ENCODE data around the gene RAB31.
A peak's percentile ranks its signal among the peaks of the same experiment; 100 is the strongest.
"Not testable (repeated sequence)": the region's sequence is repeated elsewhere in the genome, so short reads cannot be mapped to it uniquely, and the experiment has no call there.

Gene RAB31

DNA sequence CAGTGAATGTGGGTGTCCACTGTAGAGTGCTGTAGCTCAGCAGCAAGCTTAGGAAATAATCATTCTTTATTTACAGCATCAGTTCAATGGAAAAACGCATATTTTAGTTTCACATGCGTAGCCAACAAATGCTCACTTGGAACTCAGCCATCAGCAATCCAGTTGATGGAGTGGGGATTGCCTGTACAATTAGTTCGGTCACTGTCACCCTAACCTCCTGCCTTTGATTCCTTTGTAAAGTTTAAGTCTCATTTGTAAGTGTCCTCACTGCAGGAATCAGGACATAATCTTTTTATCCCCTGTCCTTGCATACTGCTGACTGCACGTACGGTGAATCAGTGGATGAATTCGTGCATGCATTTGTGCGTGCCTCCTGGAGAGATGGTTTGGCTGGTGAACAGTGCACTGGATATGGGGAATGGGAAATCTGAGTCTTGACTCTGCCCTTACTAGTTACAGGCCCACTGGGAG is 55.9 kb downstream of the RAB31 start:
- DNase-seq: no peak

DNA sequence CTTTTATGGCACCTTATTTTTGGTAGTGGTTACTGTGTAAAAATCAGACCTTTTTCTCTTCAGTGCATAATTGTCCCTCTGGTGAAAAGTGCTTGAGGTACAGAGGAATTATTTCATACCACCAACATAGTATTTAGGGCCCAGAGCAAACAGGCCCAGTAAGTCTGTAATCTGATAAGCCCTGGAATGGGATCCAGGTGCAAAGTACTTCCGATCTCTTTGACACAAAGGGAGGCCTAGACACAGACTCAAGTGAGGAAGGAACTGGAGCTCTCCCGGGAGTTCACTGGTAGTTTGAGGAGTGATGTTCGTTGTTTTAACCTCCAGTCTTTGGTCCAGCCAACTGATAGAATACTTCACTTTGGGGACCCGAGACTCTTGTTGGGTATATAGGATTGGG is 57.4 kb downstream of the RAB31 start:
- DNase-seq: no peak

DNA sequence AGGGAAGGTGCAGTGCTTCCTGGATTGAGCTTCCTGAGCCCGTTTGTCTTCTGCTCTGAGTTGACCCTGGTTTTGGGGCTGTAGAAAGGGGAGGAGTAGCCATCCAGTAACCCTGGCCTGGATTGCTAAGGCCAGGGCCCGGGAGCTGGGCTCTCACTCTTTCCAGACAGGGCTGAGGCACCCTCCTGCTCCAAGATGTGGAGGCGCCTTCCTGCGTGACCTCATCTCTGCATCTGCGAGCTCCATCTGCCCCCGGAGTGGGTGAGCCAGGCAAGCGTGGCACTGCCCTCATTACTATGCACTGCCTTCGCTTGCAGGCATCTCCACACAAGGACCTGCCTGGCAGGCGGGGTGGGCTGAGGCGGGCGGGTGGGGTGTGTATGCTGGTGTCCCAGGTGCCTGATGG is 58.0 kb downstream of the RAB31 start:
- DNase-seq: no peak

DNA sequence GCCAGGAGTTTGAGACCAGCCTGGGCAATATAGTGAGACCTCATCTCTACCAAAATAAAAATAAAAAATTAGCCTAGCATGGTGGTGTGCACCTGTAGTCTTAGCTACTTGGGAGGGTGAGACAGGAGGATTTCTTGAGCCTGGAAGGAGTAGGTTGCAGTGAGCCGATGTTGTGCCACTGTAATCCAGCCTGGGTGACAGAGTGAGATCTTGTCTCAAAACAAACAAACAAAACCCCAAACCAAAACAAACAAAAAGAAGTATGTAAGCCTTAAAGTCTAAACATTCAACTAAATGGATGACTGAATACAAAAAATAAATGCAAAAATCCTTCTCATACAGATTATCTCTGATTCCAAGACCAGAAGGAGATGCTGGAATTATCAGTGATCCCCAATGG is 58.6 kb downstream of the RAB31 start:
- no peak for DNase-seq

DNA sequence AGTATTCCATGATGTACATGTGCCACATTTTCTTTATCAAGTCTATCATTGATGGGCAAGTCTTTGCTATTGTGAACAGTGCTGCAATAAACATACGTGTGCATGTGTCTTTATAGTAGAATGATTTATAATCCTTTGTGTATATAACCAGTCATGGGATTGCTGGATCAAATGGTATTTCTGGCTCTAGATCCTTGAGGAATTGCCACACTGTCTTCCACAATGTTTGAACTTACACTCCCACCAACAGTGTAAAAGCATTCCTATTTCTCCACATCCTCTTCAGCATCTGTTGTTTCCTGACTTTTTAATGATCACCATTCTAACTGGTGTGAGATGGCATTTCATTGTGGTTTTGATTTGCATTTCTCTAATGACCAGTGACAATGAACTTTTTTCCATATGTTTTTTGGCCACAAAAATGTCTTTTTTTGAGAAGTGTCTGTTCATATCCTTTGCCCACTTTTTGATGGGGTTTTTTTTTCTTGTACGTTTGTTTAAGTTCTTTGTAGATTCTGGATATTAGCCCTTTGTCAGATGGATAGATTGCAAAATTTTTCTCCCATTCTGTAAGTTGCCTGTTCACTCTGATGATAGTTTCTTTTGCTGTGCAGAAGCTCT is 60.1 kb downstream of the RAB31 start:
- DNase-seq: not testable (repeated sequence)

DNA sequence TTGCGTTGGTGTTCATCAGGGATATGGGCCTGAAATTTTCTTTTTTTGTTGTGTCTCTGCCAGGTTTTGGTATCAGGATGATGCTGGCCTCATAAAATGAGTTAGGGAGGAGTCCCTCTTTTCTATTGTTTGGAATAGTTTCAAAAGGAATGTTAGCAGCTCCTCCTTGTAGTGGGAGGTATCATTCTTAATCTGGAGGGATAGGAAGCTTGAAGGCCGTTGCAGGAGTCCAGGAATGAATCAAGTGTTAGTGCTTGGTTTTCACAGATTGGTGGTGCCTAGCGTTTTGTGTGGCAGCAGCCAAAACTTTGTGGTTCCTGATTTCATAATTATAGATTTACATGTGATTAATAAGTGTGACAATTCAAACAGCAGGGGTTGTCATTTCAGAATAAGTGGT is 62.0 kb downstream of the RAB31 start:
- DNase-seq: not testable (repeated sequence)

DNA sequence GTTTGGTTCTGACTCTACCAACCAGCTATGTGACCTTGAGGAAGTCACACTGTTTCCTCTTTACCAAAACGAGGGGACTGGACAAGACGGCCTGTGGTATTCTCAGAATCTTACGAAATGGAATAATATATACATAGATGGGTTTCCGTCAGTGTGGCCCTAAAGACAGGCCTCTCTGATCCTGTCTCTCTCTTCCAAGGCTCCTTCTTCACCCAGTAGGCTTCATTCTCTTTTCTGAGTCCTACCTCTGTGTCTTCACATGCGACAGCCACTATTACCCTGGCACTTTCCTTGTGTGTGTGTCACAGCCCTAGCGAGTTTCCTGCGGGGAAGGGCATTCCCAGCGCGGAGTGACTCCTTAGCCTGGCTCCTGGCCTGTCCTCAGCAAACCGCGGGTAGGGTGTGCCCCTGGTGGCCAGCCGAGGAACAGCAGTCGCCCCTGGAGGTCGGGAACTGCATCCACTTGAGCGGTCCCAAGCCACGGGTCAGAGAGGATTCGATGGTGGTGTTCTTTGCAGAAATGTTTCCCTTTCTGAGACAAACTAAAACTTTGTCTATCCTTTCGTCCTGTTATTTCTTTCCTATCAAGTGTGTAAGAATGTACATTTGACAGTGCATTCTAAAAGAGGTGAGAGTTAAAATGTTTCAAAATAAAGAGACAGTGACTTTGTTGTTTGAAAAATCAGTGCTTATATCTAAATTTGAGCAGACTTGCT is 63.3 kb downstream of the RAB31 start:
- DNase-seq: peak; percentile 49

DNA sequence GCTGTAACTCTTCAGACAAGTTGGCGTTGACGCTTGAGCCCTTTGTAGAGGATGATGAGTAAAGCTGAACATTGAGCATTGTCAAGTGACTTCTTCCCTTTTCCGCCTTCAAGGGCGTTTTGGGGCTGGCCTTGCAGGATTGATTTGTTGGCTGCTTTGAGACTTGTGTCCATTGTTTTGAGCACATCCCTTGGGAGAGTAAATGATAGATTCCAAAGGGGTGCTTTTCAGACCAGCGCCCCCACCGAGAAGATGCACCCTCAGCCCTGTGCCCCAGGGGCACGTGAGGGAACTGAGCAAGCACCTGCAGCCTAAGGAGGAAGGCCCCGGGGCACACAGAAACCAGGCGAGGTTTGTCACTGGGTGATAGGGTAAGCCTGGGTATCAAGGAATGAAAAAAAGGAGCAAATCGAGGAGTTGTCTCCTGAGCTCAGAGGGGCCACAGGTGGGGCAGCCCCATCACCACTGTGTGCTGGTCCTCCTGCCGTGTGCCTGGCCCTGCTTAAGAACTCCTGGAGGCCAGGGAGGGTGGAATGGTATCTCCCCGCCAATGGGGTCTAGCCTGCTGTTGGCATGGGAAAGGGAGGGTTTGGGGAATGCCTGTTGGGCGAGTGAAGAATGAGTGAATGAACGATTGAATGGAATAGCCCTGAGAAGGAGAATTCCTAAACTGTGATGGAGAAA is 64.0 kb downstream of the RAB31 start:
- DNase-seq: no peak

DNA sequence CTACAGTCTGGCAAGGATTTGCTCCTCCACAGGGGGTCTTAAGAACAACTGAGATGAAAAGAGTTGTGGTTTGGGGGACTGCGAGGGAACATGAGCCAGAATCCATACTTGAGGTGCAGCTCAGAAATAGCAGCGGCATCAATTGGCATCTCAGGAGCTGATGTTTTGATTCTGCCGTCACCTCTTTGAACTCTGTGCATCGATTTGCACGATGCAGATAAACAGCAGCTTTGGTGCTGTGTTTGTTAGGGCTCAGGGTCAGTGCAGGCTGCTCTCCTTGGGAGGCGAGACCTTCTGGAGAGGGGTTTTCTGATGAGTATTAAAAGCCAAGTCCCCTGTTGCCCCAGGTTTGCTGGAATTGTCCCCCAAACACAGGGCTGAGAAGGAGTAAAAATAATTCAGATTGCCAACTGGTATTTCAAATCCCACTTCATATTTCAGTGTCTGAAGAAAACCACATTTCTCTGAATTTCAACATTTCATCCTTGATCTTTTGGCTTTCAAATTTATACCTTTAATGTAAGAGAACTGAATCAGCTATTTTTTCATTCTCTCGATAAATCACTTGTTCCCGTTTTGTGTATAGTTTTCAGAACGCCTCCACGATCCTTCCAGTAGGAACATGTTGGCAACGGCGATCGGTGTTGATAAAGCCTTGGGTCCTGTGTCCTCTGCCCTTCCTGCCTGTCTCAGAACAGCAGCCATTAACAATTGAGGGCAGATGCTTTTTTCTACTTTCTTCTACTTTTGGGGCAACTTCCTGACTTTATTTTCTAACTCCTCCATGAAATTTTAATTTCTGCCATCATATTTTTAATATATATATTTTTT is 65.0 kb downstream of the RAB31 start:
- no peak for DNase-seq

DNA sequence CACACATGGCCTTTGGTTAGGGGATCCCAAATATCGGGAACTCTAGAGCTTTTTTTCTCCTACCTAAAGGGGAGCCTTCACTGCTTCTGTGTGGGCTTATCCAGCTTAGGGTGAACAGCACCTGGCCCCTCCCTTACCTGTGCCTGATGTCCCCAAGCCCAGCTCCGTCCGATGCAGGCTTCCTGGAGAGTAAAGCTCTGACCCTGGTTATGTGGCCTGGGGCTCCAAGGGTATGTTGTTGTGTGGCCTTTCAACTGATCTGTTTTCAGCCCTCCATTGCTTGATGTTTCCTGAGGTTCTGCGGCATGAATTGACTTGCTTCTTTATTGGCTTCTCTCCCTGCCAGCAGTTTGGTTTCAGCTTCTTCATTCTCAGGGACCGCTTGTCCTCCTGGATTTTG is 66.0 kb downstream of the RAB31 start:
- no peak for DNase-seq

DNA sequence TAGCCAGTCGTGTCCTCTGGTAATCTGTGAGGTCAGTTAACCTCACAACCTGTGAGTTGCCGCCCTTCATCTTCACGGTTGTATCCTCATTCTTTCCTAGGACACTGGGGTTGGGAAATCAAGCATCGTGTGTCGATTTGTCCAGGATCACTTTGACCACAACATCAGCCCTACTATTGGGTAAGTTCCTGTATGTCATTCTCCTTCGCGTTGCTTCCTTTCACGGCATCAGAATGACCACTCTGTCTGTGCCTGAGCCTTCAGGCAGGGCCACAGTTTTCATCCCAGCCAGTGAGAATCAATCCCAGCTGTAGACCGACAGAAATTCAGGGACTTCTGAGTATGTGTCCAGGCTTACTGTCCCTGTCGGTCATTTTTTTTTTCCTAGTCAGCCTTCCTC is 67.1 kb downstream of the RAB31 start:
- no peak for DNase-seq

DNA sequence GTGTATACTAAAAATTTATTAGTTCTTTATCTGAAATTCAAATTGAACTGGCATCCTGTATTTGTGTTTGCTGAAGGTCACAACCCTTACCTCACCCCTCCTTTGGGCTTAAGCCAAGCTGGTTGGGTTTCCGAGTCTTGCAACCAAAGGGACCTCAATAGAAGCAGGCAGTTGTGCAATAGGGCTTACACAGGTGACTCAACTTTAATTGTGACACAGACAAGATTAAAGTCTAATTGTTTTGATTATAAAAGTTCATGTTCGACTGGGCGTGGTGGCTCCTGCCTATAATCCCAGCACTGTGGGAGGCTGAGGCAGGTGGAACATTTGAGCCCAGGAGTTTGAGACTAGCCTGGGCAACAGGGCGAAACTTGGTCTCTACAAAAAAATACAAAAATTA is 71.5 kb downstream of the RAB31 start:
- no peak for DNase-seq

DNA sequence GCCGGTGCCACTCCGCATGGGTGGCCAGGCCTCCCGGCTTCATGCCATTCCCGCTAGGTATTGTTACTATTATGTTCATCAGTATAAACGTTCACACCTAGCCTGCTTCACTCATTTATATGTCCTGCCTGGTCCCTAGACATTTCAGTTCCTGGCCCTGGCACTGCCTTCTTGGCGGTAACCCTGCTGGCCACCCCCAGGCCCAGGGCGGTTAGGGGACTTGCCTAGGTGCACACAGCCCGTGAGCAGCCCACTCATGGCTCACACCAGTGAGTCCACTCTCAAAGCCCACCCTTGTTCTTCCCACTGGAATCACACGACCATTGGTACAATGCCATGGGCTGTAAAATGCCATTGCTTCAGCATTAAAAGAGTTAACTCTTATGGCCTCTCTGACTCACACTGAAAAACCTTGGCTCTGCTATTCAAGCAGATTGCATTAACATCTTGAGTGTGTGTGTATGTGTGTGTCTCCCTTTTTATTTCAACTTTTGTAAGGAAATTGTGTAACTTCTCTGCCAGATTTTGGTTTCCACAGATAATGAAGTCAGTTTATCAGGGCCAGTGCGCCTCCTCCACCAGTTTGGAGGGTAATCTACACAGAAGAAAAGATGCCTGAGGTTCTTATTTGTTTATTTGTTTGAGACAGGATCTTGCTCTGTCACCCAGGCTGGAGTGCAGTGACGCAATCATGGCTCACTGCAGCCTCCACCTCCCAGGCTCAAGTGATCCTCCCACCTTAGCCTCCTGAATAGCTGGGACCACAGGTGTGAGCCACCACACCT is 74.2 kb downstream of the RAB31 start:
- DNase-seq: no peak

DNA sequence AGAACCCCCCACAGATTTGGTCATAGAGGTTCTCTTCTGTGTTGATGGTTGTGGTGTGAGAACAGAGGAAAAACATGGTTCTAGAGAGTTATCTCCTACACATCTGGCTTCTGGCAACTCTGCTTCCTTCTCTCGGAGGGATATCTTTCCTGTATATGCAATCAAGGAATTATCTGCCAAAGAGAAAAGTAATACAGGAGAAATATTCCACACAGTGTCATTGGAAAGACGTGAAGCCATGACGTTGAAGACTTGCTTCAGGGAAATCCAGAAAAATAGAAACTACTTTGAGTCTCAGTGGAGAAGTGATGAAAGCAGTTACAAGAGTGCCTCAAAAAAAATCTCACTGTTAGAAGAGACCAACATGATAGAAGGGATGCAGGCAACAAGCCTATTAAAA is 78.5 kb downstream of the RAB31 start:
- DNase-seq: no peak

DNA sequence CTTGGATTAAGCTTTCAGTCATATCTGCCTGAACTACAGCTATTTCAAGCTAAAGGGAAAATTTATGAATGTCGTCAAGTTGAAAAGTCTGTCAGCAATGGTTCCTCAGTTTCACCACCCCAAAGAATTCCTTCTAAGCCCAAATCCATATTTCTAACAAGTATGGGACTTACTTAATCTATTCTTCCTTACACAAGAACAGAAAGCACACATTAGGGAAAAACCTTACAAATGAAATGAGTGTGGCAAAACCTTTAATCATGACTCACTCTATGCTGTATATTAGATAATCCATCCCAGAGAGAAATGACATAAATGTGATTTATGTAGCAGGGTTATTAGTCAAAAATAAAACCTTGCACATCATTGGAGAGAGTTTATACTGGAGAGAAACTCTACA is 78.9 kb downstream of the RAB31 start:
- DNase-seq: no peak

DNA sequence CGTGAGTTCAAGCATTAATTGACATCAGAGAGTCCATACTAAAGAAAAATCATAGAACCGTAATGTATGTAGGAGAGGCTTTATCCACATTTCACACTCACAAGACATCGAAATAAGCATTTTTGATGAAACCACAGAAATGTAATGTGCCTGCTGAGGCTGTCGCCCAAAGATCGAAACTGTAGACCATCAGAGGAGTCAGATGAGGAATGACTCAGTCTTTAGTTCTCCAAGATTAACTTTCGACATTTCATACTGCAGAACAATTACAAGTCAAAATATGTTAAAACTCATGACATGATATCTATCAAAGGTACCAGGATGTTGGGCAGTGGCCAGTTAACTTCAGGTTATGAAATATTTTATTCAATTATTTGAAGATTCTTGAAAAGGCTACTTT is 79.6 kb downstream of the RAB31 start:
- no peak for DNase-seq

DNA sequence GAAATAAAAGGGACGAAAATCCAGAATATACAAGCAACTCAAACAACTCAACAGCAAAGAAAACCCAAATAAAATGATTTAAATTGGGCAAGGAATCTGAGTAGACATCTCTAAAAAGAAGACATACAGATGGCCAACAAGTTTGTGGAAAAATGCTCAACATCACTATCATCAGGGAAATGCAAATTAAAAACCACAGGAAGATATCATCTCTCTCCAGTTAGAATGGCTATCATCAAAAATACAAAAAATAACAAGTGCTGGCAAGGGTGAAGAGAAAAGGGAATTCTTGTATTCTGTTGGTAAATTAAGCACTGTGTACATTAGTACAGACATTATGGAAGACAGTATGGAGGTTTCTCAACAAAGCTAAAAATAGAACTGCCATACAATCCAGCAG is 80.0 kb downstream of the RAB31 start:
- no peak for DNase-seq

DNA sequence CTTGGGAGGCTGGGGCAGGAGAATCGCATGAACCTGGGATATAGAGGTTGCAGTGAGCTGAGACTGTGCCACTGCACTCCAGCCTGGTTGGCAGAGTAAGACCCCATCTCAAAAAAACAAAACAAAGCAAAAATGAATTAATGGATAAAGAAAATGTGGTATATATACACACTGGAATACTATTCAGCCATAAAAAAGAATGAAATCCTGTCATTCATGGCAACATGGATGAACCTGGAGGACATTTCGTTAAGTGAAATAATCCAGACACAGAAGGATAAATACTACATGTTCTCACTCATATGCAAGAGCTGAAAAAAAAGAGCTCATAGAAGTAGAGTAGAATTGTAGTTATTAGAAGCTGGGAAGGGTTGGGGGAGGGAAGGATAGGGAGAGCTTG is 80.8 kb downstream of the RAB31 start:
- DNase-seq: no peak

DNA sequence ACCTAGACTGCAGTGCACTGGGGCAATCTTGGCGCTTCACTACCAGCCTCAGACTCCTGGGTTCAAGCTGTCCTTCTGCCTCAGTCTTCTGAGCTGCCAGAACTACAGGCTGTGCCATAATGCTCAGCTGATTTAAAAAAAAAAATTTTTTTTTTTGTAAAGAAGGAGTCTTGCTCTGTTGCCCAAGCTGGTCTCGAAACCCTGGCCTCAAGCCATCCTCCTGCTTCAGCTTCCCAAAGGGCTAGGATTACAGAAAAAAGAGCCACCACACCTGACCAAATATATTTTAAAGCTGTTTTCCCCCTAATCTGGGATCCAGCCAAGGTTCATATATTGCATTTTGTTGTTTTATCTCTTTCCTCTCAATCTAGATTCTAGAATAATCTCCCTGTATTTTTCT is 82.2 kb downstream of the RAB31 start:
- DNase-seq: no peak

DNA sequence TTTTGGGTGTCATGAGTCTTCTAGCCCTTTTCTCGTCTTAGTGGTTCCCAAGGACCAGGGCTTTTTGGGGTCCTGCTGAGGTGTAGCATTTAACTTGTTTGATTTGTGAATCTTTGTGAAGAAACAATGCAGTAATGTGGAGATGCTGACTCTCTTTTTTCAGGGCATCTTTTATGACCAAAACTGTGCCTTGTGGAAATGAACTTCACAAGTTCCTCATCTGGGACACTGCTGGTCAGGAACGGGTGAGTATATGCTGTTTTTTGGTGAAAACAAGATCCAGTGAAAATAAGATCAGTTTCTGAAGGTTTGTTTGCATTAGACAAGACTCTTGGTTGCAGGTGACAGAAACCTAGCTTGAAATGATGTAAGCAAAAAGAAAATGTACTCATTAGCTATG is 83.9 kb downstream of the RAB31 start:
- DNase-seq: no peak

DNA sequence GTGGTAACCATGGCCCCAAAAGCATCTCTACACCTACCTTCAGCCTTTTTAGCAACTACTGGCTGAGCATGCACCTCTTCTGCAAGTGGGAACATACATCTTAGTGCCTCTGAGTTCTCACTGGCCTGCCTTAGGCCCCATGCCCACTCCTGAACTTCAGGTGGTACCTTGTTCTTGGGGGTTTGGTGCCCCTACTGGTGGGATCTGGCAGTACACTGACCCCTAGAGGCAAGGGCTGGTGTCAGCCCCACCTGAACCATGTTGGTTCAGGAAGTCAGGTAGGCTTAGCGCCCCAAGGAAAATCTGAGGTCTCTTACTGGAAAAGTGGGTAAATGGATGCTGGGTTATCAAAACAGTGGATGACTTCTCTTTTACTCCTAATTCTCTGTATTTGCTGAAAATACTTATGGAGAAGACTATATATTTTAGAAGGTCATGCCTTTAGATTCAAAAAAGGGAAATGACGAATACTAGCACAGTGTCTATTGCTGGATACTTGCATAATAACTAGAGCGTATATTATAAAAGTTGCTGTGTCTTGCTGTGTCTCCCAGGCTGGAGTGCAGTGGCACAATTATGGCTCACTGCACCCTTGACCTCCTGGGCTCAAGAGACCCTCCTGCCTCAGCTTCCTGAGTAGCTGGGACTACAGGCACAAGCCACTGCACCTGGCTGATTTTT is 84.6 kb downstream of the RAB31 start:
- DNase-seq: no peak

DNA sequence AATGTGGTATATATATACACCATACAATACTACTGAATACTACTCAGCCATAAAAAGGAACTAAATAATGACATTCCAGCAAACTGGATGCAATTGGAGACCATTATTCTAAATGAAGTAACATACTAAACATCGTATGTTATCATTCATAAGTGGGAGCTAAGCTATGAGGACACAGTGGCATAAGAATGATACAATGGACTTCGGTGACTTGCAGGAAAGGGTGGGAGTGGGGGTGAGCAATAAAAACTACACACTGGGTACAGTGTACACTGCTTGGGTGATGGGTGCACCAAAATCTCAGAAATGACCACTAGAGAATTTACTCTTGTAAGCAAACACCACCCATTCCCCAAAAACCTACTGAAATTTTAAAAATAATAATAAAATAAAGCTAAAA is 87.9 kb downstream of the RAB31 start:
- DNase-seq: no peak
